HepG2 (cell line): ENCODE data around the gene BLID. TPM values are rescaled to one million over a fixed set of nuclear protein-coding genes. Genes with fewer than 3 reads are reported as not detected.

Experiments used
- ATAC-seq: fragments of 200-7000 bp; cut with Tn5 transposase; 3 replicates; pipeline ENCODE4 v1.9.1; 2020; ENCODE audit warnings: mild to moderate bottlenecking, moderate library complexity
- BruUV-seq: library from RNA; stranded (reverse); fragments of 400-500 nt; replicated peaks from 2 replicates; lab custom pipeline; 2021; lab: Mats Ljungman, UMichigan
- CTCF ChIA-PET: fragments of 300-600 bp; formaldehyde crosslinking; extraction: SDS; loops from one replicate; lab custom pipeline; 2021; ENCODE audit warnings: low total read pairs, inconsistent platforms, low intra/inter-chr PET ratio; lab: Yijun Ruan, JAX
- POLR2A ChIA-PET: fragments of 350-600 bp; sonication (Branson Sonifier 250); formaldehyde crosslinking; loops from one replicate; lab custom pipeline; 2020; ENCODE audit warnings: antibody characterized with exemption, inconsistent platforms; lab: Yijun Ruan, JAX
- DNase-seq: peaks from one replicate; pipeline ENCODE4 v3.0.0-alpha.2; 2015; ENCODE audit warnings: low spot score
- FAIRE-seq: peaks from 3 replicates; lab custom pipeline; 2011; peaks lifted over from hg19 to GRCh38; lab: Jason Lieb, UNC
- H2AFZ ChIP-seq: one replicate; pipeline ENCODE4 v1.6.1; 2011; ENCODE audit warnings: low read length, inconsistent platforms
- H3K27ac ChIP-seq: fragments of 300-600 bp; 3 replicates; pipeline ENCODE4 v1.8.0; 2011; ENCODE audit warnings: mixed run types, mild to moderate bottlenecking, mixed read lengths, low read length, inconsistent platforms; ENCODE audit not compliant: insufficient read depth; ENCODE audit errors: extremely low read length
- H3K27me3 ChIP-seq, 2 experiments: fragments of 200-600 bp in 1 of 2; 2 replicates in 1 of 2; 3 replicates in 1 of 2; pipeline versions ENCODE4 v1.6.0 to v1.8.0; 2011; ENCODE audit warnings: low read length in 2 of 2, mild to moderate bottlenecking in 2 of 2, moderate library complexity in 2 of 2, inconsistent platforms in 1 of 2; ENCODE audit not compliant: insufficient read depth in 2 of 2, control insufficient read depth in 1 of 2
- H3K36me3 ChIP-seq, 2 experiments: fragments of 200-600 bp in 1 of 2; replicated peaks in 1 of 2; 2 replicates in 1 of 2; 3 replicates in 1 of 2; pipeline versions ENCODE4 v1.5.1 to v1.8.0; 2011; ENCODE audit warnings: low read length in 2 of 2, inconsistent platforms in 1 of 2; ENCODE audit not compliant: insufficient read depth in 2 of 2, control insufficient read depth in 1 of 2
- H3K4me1 ChIP-seq: 2 replicates; pipeline ENCODE4 v1.5.1; 2012; ENCODE audit warnings: low read length, inconsistent platforms; ENCODE audit not compliant: insufficient read depth
- H3K4me2 ChIP-seq: 2 replicates; pipeline ENCODE4 v1.6.0; 2011; ENCODE audit warnings: low read depth, low read length, inconsistent platforms
- H3K4me3 ChIP-seq, 3 experiments: fragments of 200-600 bp in 1 of 3; sonication (generic), shearing (Covaris generic) in 1 of 3; replicated peaks in 1 of 3; 2 replicates each; pipeline ENCODE4 v1.5.1; 2011 to 2016; ENCODE audit warnings: low read length in 3 of 3, inconsistent platforms in 2 of 3, low read depth in 2 of 3, mild to moderate bottlenecking in 2 of 3, control low read depth in 1 of 3, mixed read lengths in 1 of 3; ENCODE audit not compliant: insufficient read depth in 1 of 3
- H3K79me2 ChIP-seq: one replicate; pipeline ENCODE4 v1.6.1; 2011; ENCODE audit warnings: low read length, inconsistent platforms; ENCODE audit not compliant: insufficient read depth
- H3K9ac ChIP-seq: 2 replicates; pipeline ENCODE4 v1.6.0; 2011; ENCODE audit warnings: mild to moderate bottlenecking, low read depth, low read length, inconsistent platforms; ENCODE audit not compliant: insufficient read depth
- H3K9me3 ChIP-seq: 2 replicates; pipeline ENCODE4 v1.5.1; 2012; ENCODE audit warnings: mild to moderate bottlenecking, low read length
- H4K20me1 ChIP-seq: 2 replicates; pipeline ENCODE4 v1.6.0; 2011; ENCODE audit warnings: inconsistent platforms, mild to moderate bottlenecking, low read length, moderate library complexity; ENCODE audit not compliant: insufficient read depth
- CC2D1A ChIP-seq: sonication (generic); formaldehyde crosslinking; IDR thresholded peaks from 2 replicates; pipeline ENCODE4 v1.8.1; 2023; ENCODE audit warnings: mild to moderate bottlenecking, missing genetic modification reagents
- HMGA1 ChIP-seq: sonication (generic); formaldehyde crosslinking; conservative IDR thresholded peaks from 2 replicates; pipeline ENCODE4 v1.4.0; 2020; ENCODE audit warnings: missing genetic modification reagents
- KDM2A ChIP-seq: sonication (generic); formaldehyde crosslinking; IDR thresholded peaks from 2 replicates; pipeline ENCODE4 v1.4.0; 2020; ENCODE audit warnings: low read depth, missing genetic modification reagents, borderline replicate concordance
- PBX2 ChIP-seq: IDR thresholded peaks from 2 replicates; pipeline ENCODE4 v1.6.1; 2016; ENCODE audit warnings: control low read depth
- RBM22 ChIP-seq: fragments of 200-400 bp; formaldehyde crosslinking; optimal IDR thresholded peaks from 2 replicates; pipeline ENCODE3; 2017; ENCODE audit warnings: mild to moderate bottlenecking, low read length, moderate library complexity
- SKIL ChIP-seq: sonication (generic); formaldehyde crosslinking; IDR thresholded peaks from 2 replicates; pipeline ENCODE4 v1.8.0; 2022; ENCODE audit warnings: missing genetic modification reagents, mild to moderate bottlenecking, moderate library complexity, borderline replicate concordance
- TBX3 ChIP-seq: fragments of 450-650 bp; IDR thresholded peaks from 2 replicates; pipeline ENCODE4 v1.6.1; 2017; ENCODE audit warnings: antibody characterized with exemption, mild to moderate bottlenecking, inconsistent platforms, borderline replicate concordance
- USF2 ChIP-seq, 2 experiments: sonication (generic) in 1 of 2; formaldehyde crosslinking in 1 of 2; IDR thresholded peaks; 2 replicates each; pipeline versions ENCODE4 v1.5.1 to v1.6.1; 2011 to 2020; ENCODE audit warnings: borderline replicate concordance in 1 of 2, low read depth in 1 of 2, low read length in 1 of 2, mild to moderate bottlenecking in 1 of 2, missing genetic modification reagents in 1 of 2, moderate library complexity in 1 of 2
- YEATS2 ChIP-seq: sonication (generic); formaldehyde crosslinking; IDR thresholded peaks from 2 replicates; pipeline ENCODE4 v1.4.0; 2020; ENCODE audit warnings: missing genetic modification reagents, borderline replicate concordance
- ZIK1 ChIP-seq: sonication (generic); formaldehyde crosslinking; IDR thresholded peaks from 2 replicates; pipeline ENCODE4 v1.5.0; 2020; ENCODE audit warnings: mild to moderate bottlenecking, low read depth, missing genetic modification reagents, borderline replicate concordance
- ZMYM2 ChIP-seq: sonication (generic); formaldehyde crosslinking; IDR thresholded peaks from 2 replicates; pipeline ENCODE4 v1.8.0; 2022; ENCODE audit warnings: mild to moderate bottlenecking, missing genetic modification reagents
- ZNF232 ChIP-seq: sonication (generic); formaldehyde crosslinking; IDR thresholded peaks from 2 replicates; pipeline ENCODE4 v1.4.0; 2020; ENCODE audit warnings: missing genetic modification reagents, borderline replicate concordance
- ZNF746 ChIP-seq: sonication (generic); formaldehyde crosslinking; IDR thresholded peaks from 2 replicates; pipeline ENCODE4 v1.8.0; 2022; ENCODE audit warnings: mild to moderate bottlenecking, missing genetic modification reagents
- ZNF776 ChIP-seq: sonication (generic); formaldehyde crosslinking; IDR thresholded peaks from 2 replicates; pipeline ENCODE4 v1.4.0; 2020; ENCODE audit warnings: mild to moderate bottlenecking, missing genetic modification reagents
- WGBS: methylation state at CpG from one replicate; pipeline ENCODE4 v1.1.6; 2017; ENCODE audit warnings: low lambda C conversion rate; 5-methylcytosine and 5-hydroxymethylcytosine counted together
- in situ Hi-C: cut with HindIII; loops from 2 replicates; pipeline ENCODE4 v1.10.0; 2017; ENCODE audit warnings: low pct_unique_long_range_greater_than_20kb; ENCODE audit not compliant: extremely low pct_ligation_motif_present
- intact Hi-C: fragments of 100-400 bp; cut with micrococcal nuclease; formaldehyde crosslinking; loops from one replicate; pipeline ENCODE4 v1.10.0; 2022; ENCODE audit not compliant: unreplicated experiment
- polyA plus RNA-seq, 8 experiments: library from polyadenylated mRNA; depleted of rRNA in 3 of 8; stranded (reverse) in 7 of 8; unstranded in 1 of 8; fragments of >200 nt; fragmentation: Illumina TruSeq in 4 of 8; extraction: Trizol in 4 of 8; gene quantifications; 2 replicates each; pipeline versions ENCODE4 v1.2.1 to v1.2.3, GENCODE V29; 2011 to 2016; ENCODE audit warnings: low read depth in 4 of 8, missing spikeins in 1 of 8, mixed read lengths in 1 of 8; ENCODE audit not compliant: insufficient read depth in 1 of 8
- total RNA-seq, 5 experiments: library from RNA; depleted of rRNA; stranded (reverse); fragments of >200 nt; fragmentation: Illumina TruSeq; extraction: Trizol; gene quantifications; 2 replicates each; pipeline ENCODE4 v1.2.3, GENCODE V29; 2016; ENCODE audit warnings: low read depth in 1 of 5
- TF ChIP-seq, protein P1 (sequence below): sonication (generic); formaldehyde crosslinking; IDR thresholded peaks from 2 replicates; pipeline ENCODE4 v1.5.1; 2020; ENCODE audit warnings: mild to moderate bottlenecking, missing genetic modification reagents, moderate library complexity

BLID gene
- total and polyA plus RNA-seq, 2 of the 13 experiments (the other 11 are each of a cell fraction or from before 2014, with no cell fraction given): not detected

- no peak for TF ChIP-seq RBM22
These were observed 15.1 kb upstream of the BLID start (continued) for GRCh38 chr11:122131126-122131525.

DNA sequence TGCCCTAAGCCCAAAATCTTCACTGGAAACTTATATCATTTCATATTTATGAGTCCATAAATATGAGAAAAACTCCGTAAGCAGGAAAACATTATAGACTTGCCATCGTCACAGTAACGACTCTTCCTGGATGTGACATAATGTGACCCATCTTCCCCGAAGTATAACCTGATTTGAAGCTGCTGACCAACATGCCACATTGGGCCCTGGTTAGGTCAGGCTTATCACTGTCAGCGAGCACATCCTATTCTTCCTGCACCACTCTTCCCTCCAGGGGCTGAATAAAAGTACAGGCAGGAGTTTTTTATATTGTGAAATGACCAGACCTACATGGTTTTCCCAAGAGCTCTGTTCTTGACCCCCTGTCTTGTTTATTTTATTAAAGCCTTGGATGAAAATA, 12.1 kb upstream of the BLID start:
- Histone ChIP-seq H3K27me3 (no peaks in the 10 kb centered on the region), H3K4me3 (no peak overlapping the region), H3K36me3 (no peaks in the 10 kb centered on the region), H3K4me1 (no peaks in the 10 kb centered on the region), H2AFZ (no peak overlapping the region), H4K20me1 (no peaks in the 10 kb centered on the region), H3K9ac (no peak overlapping the region), H3K9me3 (no peaks in the 10 kb centered on the region), H3K79me2 (no peaks in the 10 kb centered on the region), H3K4me2 (no peak overlapping the region), H3K27ac (no peak overlapping the region)
- BruUV-seq: no TSS peak
- DNase-seq (no peak), FAIRE-seq (no peak), ATAC-seq (no peak)
- ChIA-PET CTCF (no interaction called here), POLR2A (no interaction called here)
- in situ Hi-C loops (no loop called here), intact Hi-C loops (no loop called here)
- 68% methylated on average over 5 of the region's 5 CpGs for WGBS
- TF ChIP-seq ZNF232 (CRISPR knock-in tag): no peak
- TF ChIP-seq HMGA1: no peak
- no peak for TF ChIP-seq CC2D1A (CRISPR knock-in tag)
- no peak for TF ChIP-seq KDM2A (CRISPR knock-in tag)
- no peak for TF ChIP-seq USF2 (IDR thresholded peaks at IDR 0.05; ENCODE audit: low read depth, low read length)
- TF ChIP-seq USF2 (CRISPR knock-in tag; IDR thresholded peaks at IDR 0.05; ENCODE audit: borderline replicate concordance): no peak
- no peak for TF ChIP-seq SKIL (CRISPR knock-in tag)
- no peak for TF ChIP-seq PBX2 (CRISPR knock-in tag)
- TF ChIP-seq ZNF746 (CRISPR knock-in tag): no peak
- no peak for TF ChIP-seq YEATS2
- no peak for TF ChIP-seq ZNF776 (CRISPR knock-in tag)
- TF ChIP-seq TBX3: no peak
- TF ChIP-seq ZIK1 (CRISPR knock-in tag): no peak
- TF ChIP-seq ZMYM2: no peak
- TF ChIP-seq, protein P1, sequence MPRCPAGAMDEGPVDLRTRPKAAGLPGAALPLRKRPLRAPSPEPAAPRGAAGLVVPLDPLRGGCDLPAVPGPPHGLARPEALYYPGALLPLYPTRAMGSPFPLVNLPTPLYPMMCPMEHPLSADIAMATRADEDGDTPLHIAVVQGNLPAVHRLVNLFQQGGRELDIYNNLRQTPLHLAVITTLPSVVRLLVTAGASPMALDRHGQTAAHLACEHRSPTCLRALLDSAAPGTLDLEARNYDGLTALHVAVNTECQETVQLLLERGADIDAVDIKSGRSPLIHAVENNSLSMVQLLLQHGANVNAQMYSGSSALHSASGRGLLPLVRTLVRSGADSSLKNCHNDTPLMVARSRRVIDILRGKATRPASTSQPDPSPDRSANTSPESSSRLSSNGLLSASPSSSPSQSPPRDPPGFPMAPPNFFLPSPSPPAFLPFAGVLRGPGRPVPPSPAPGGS (CRISPR knock-in tag): no peak
